ENCODE results near the gene MITF. TPM values are rescaled to one million over a fixed set of nuclear protein-coding genes. Genes with fewer than 3 reads are reported as not detected.

The MITF gene
- polyA plus RNA-seq, 1 donor from 2014 or later = 0.54 TPM

DNA sequence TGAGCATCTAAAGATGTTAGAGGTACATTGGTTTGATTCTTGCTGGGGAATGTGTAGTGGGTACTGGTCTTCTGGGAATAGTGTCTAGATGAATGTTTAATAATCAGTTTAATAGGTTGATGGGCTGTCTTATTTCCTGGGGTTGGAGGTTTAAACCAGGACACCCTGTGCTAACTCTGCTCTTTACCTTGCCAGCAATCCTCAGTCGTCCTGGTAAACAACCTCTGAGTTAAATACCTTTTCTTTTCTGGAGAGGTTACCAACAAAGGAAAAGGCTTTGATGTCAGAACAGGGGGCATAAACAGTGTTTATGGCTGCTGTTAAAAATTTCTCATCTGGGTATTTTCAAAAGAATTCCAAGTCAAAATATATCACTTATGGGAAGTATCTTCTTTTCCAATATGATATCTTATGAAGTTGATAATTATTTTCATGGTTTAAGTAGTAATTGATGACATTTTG, 23.5 kb downstream of the MITF start:
- Mint-ChIP-seq H3K4me3 (no peak overlapping the region), H3K36me3 (peaks cover 2% of the 10 kb centered on the region), H3K27ac (no peak overlapping the region), H3K9me3 (no peaks in the 10 kb centered on the region), H3K27me3 (peaks cover 5% of the 10 kb centered on the region), H3K4me1 (no peaks in the 10 kb centered on the region)

DNA sequence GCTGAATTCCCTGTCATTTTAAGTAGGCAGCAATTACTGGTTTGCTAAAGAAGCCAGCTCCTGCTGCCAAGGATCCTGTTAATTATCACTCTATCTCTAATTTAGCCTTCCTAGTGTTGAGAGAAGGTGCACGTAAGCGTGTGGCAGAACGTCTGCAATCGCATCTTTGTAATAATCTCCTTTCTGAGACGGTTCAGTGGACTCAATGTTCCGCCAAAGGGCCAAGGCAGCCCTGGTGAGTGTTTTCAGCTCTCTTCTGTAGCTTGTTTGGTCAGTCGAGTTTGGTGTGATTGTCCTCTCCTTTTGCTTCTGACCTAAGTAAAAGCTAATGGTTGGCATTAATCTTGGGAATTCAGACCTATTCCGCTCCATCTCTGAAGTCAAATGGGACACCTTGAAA, 24.2 kb downstream of the MITF start:
- peaks cover 5% of the 10 kb centered on the region for H3K27me3 Mint-ChIP-seq
- no peak overlapping the region for H3K27ac Mint-ChIP-seq
- no peaks in the 10 kb centered on the region for H3K4me1 Mint-ChIP-seq
- no peak overlapping the region for H3K4me3 Mint-ChIP-seq
- peaks cover 2% of the 10 kb centered on the region for H3K36me3 Mint-ChIP-seq
- H3K9me3 Mint-ChIP-seq = no peaks in the 10 kb centered on the region

DNA sequence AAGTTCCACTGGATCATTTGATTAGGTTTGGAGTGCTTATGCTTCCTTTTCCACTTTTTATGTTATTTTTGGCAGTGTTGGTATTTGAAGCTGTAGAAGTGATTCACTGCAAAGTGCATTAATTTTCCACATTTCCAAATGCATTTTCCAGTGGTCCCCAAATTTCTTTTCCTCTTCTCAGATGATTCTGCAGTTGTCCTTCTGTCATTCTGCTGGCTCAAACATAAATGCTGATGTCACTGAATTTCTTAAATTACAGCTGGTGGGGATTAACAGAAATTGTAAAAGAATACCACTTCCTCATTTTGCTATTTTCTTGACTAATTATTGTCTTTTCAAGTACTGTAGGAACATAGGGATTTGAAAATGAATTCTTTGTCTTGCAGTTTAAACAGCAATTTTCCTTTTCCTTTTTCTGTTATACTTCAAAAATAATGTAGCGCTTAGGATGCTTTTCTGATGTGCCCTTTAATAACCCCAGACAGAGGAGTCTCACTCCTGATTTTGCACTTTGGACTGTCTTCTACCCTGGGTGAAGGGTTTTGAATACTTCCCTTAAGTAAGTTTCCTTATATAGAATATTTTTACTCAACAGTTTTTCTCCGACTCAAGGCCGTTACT, 25.0 kb downstream of the MITF start:
- Mint-ChIP-seq H3K36me3 (peaks cover 2% of the 10 kb centered on the region), H3K4me3 (no peak overlapping the region), H3K27ac (no peak overlapping the region), H3K27me3 (peaks cover 5% of the 10 kb centered on the region), H3K9me3 (no peaks in the 10 kb centered on the region), H3K4me1 (no peaks in the 10 kb centered on the region)

DNA sequence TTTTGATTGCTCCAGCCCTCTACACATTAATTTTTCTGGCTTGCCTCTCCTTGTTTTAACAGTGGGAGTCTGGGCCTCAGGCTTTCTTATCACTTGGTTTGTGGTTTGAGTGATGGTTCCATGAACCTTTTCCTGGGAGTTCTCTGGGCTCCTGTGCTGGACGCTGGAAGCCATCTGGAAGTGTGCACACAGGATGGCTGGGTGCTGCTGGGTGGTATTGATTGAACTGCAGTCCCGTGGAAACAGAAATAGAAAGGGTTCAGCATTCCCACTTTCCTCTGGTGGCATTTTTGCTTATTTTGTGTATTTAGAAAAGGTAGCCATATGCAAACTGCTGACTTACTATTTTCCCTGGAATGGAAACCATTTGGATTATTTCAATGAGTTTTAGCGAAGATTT, 25.6 kb downstream of the MITF start:
- H3K27ac Mint-ChIP-seq = no peak overlapping the region
- no peaks in the 10 kb centered on the region for H3K9me3 Mint-ChIP-seq
- H3K27me3 Mint-ChIP-seq = peaks cover 5% of the 10 kb centered on the region
- no peak overlapping the region for H3K4me3 Mint-ChIP-seq
- peaks cover 2% of the 10 kb centered on the region for H3K36me3 Mint-ChIP-seq
- H3K4me1 Mint-ChIP-seq = no peaks in the 10 kb centered on the region

DNA sequence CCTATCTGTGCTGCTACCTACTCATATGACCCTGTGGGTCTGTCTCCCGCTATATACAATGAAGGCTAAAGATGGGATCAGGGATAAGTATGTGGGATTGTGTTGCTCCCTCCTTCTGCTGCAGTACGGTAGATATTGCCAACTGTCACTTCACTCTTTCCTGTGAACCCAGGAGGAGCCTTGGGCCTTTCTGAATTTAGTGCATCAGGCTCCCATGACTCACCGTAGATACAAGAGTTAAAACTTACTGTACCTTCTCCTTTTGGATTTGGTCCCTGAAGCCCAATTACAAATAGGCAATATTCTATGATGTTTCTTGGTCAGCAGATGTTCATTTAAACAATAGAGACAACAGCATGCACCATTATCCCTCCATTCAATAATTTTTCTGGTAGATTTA, 27.4 kb downstream of the MITF start:
- H3K9me3 Mint-ChIP-seq = no peaks in the 10 kb centered on the region
- H3K4me3 Mint-ChIP-seq = no peak overlapping the region
- peaks cover 2% of the 10 kb centered on the region for H3K36me3 Mint-ChIP-seq
- peaks cover 5% of the 10 kb centered on the region for H3K27me3 Mint-ChIP-seq
- no peaks in the 10 kb centered on the region for H3K4me1 Mint-ChIP-seq
- H3K27ac Mint-ChIP-seq = peak overlapping the region in 1 of 3 donors; percentile 13

DNA sequence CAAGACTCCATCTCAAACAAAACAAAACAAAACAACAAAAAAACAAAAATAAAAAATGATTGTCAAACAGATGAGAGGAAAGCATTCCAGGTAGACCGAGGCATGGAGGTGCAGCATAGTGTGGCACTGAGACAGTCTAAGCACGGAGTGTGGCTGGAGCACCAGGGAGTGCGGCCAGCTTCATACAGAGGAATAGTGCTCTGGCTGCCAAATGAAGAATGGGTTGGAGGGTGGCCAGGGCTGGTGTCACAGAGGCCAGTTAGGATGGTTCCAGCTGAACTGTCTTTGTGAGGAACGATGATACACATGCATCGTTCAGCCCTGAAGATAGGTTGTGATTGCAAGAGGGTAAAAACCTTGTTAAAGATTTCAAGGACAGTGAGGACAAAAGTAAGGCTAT, 28.3 kb downstream of the MITF start:
- H3K9me3 Mint-ChIP-seq = no peaks in the 10 kb centered on the region
- peaks cover 2% of the 10 kb centered on the region for H3K36me3 Mint-ChIP-seq
- H3K27me3 Mint-ChIP-seq = peaks cover 5% of the 10 kb centered on the region
- no peak overlapping the region for H3K4me3 Mint-ChIP-seq
- no peaks in the 10 kb centered on the region for H3K4me1 Mint-ChIP-seq
- H3K27ac Mint-ChIP-seq = peak overlapping the region in 1 of 3 donors; percentile 55

DNA sequence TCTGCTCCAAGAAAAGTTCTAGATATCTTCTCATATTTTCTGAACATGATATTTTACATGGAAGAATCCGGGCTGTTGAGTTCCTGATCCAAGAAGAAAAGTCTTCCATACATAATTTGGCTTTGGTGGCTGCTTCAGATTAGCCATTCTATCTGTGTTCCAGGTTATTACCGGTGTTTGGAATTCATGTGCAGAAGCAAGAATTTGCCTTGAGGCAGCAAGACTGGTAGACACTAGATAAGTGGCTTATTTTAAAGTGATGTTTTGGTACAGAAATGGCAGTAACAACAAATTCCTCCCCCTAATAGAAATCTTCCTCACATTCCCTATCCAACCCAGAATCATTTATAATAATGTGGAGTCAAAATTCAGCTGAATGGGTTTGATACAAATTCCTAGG, 29.2 kb downstream of the MITF start:
- H3K27ac Mint-ChIP-seq = no peak overlapping the region
- H3K4me1 Mint-ChIP-seq = no peaks in the 10 kb centered on the region
- H3K36me3 Mint-ChIP-seq = peaks cover 2% of the 10 kb centered on the region
- no peaks in the 10 kb centered on the region for H3K9me3 Mint-ChIP-seq
- no peak overlapping the region for H3K4me3 Mint-ChIP-seq
- H3K27me3 Mint-ChIP-seq = peaks cover 5% of the 10 kb centered on the region

DNA sequence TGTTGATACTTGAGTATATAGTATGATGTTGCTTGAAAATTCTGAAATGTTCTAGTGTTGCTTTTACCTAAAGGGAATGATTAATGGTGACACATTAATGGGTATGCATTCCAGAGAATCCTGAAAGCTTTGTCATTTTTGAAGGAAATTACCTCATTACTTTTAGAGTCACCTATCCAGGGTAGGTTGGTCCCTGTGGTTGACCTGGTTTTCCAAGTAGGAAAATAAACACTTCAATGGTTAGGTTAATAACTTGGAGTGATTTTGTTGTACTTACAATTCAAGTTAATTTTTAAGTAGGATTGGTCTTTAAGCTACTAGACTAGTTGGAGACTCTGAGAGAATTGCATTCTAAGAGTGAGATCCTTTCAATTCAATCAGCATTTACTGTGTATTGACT, 31.0 kb downstream of the MITF start:
- Mint-ChIP-seq H3K9me3 (no peaks in the 10 kb centered on the region), H3K27me3 (peaks cover 5% of the 10 kb centered on the region), H3K36me3 (peaks cover 2% of the 10 kb centered on the region), H3K4me1 (no peaks in the 10 kb centered on the region), H3K27ac (no peak overlapping the region), H3K4me3 (no peak overlapping the region)

DNA sequence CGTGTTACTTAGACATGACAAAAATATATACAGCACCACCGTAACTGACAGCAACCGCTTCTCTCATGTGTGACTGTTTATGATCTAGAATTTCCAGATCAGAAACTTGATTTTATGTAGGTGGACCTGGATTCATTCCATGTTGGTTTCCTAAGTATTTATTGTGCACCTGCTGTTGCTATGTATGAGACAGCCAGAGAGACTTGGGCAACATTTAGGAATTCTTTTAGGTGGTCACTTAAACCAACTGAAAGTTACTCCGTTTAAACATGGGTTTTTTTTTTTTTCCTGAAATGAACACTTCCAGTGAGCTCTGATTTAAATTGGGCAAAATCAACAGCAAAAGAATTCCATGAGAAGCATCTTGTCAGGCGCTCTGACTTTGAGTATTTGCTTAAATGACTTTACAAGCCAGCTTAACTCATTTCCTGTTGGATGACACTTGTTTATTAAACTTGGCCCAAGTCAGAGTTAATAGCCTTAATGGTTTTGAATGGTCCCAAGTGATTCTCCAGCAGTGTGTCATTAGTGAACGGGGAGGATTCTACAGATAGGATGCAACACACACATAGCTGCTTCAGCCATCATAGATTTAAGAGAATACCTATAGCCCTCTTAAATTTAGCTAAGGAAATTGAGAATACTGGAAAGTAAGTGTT, 31.8 kb downstream of the MITF start:
- Mint-ChIP-seq H3K4me1 (no peaks in the 10 kb centered on the region), H3K4me3 (no peak overlapping the region), H3K27ac (no peak overlapping the region), H3K9me3 (no peaks in the 10 kb centered on the region), H3K36me3 (no peaks in the 10 kb centered on the region), H3K27me3 (no peaks in the 10 kb centered on the region)

DNA sequence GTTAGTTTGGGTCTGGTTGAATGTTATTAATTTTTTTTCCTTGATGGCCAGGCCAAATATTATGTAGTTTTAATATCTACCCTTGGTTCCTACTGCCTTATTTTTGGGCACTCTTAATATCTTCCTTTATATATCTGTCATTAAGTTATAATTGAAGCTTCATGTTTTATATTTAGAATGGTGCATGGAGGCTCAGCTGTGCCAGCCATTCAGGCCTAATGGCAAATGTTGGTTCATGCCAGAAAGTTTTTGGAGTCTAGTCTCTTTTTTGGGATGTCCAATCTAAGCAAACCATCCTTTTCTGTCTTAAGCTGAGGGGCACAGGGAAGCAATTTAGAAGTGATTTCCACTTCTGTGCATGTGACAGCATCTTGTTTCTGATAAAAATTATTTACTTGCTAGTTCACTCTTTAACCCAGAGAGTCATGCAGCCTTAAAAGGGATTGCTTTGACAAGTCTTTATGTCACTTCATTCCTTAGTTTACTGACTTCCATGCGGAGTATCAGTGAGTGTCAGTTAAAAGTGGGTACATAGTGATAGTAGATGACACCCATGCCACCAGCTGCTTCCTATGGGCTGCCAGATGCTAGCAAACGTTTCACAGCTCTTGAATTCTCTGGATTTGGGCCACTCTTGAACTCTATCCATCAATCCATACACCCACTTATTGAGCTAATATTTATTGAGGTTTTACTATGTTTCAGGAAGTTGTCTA, 33.0 kb downstream of the MITF start:
- Mint-ChIP-seq H3K9me3 (no peaks in the 10 kb centered on the region), H3K27me3 (no peaks in the 10 kb centered on the region), H3K27ac (no peak overlapping the region), H3K4me3 (no peak overlapping the region), H3K36me3 (no peaks in the 10 kb centered on the region), H3K4me1 (no peaks in the 10 kb centered on the region)

DNA sequence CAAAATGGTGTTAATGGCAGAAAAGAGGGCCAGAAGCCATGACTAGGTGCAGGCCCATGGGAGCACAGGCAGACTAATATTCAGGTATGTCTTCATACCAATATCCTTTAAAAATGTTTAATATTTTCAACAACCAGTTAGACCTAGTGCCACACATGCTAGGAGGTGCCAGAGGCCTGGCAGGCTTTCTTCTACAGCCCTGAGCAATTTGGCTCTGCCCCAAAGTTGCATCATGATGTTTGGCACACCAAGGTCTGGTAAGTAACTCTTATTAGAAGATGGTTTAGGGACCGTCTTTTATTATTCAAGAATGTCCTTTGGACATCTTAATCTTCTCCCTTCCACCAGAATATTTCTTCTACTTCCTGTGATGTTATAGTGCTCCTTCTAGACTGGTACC, 34.8 kb downstream of the MITF start:
- H3K4me1 Mint-ChIP-seq = no peaks in the 10 kb centered on the region

DNA sequence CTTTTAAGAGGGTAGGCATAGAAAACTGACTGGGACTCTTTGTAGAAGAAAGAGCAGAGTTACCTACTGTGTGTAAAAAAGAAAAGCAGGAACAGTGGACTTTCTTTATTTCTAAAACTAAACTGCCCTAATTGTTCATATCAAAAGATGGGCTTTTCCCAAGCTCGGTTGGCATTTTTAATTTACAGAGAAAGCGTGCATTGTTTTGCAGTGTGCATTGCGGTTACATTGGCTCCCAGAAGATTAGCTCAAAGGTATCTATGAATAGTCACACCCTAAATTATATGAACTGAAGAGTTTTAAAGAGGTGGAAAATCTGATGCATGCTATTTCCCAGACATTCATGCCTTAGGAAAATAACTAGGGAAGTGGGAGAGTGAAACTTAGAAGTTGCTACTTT, 36.5 kb downstream of the MITF start:
- H3K4me3 Mint-ChIP-seq = no peak overlapping the region
- no peaks in the 10 kb centered on the region for H3K36me3 Mint-ChIP-seq
- no peaks in the 10 kb centered on the region for H3K27me3 Mint-ChIP-seq
- H3K9me3 Mint-ChIP-seq = no peaks in the 10 kb centered on the region
- H3K4me1 Mint-ChIP-seq = no peaks in the 10 kb centered on the region
- H3K27ac Mint-ChIP-seq = no peak overlapping the region

More for the DNA sequence above, 34.8 kb downstream of the MITF start:
- H3K27me3 Mint-ChIP-seq = no peaks in the 10 kb centered on the region
- H3K9me3 Mint-ChIP-seq = no peaks in the 10 kb centered on the region
- H3K4me3 Mint-ChIP-seq = no peak overlapping the region
- no peak overlapping the region for H3K27ac Mint-ChIP-seq
- H3K36me3 Mint-ChIP-seq = no peaks in the 10 kb centered on the region

DNA sequence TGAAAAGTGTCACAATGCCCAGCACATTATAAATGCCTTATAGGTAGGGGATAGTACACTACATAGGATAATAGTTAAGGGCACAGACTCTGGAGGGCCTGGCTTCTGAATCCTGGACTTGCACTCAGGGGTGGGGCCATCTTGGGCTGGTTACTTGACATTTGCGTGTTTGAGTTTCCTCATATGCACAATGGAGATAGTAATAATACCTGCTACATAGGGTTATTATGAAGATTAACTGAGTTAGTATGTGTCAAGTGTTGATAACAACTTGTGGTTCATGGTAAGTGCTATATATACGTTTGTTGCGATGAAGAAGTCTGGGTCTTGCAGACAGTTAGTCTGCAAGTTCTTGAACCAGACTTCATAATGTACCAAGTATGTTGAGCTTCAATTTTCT, 37.0 kb downstream of the MITF start:
- no peaks in the 10 kb centered on the region for H3K36me3 Mint-ChIP-seq
- no peaks in the 10 kb centered on the region for H3K4me1 Mint-ChIP-seq
- no peak overlapping the region for H3K4me3 Mint-ChIP-seq
- H3K27ac Mint-ChIP-seq = no peak overlapping the region
- H3K27me3 Mint-ChIP-seq = no peaks in the 10 kb centered on the region
- no peaks in the 10 kb centered on the region for H3K9me3 Mint-ChIP-seq

DNA sequence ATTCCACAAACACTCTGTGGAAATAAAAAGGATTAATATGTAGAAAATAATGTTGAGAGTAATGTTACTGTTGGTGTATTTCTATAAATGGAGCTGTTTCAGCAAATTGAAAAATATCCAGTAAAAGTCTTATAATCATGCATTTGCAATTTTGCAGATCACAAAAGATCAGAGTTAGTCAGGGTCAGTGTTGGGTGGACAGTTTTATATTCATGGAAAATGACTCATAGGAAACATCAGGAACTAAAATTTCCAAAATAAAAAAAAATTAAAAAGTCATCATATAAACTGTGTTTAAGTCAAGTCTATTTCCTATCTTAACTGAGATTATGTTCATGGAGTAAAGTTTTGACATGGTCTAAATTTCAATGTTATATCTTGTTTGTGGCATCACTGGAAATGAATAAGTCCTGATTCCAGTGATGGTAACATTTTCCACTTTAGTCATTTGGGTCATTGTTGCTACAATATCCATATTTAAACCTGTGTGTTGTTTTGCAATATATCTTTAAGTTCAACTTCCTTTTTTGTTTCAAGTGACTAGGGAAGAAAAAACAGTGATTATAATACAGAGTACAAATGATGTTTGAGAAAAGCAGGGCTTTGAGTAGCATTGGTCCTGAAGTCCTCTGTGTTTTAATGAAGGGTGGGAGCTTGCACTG, 37.8 kb downstream of the MITF start:
- Mint-ChIP-seq H3K36me3 (no peaks in the 10 kb centered on the region), H3K4me3 (no peak overlapping the region), H3K9me3 (no peaks in the 10 kb centered on the region), H3K27ac (no peak overlapping the region), H3K4me1 (no peaks in the 10 kb centered on the region), H3K27me3 (no peaks in the 10 kb centered on the region)

DNA sequence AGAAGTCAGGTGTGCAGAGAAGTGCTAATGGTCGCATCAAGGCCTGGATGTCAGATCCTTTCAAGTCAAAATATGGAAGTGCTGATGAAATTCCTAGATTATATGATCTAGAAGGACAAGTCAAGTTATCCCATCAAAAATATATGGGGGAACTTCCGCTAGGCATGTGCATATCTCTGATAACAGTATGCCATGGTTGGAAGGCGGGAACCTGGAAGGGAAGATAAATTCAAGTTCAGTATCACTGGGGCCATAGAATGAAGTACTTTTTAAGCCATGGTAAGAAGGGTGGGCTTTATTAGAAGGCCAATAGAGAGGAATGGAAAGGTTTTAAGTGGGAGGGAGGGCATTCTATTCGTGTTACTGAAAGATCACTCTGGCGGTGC, 38.3 kb downstream of the MITF start:
- Mint-ChIP-seq H3K4me3 (no peak overlapping the region), H3K27ac (no peak overlapping the region), H3K9me3 (no peaks in the 10 kb centered on the region), H3K27me3 (no peaks in the 10 kb centered on the region), H3K36me3 (no peaks in the 10 kb centered on the region), H3K4me1 (no peaks in the 10 kb centered on the region)

All from IgD-negative memory B cell (primary cell).